OCI-LY3 (cell line): ENCODE results near the gene YPEL3.

Experiments used
- H2AFZ ChIP-seq: fragments of 200-600, 300-600 bp; shearing (Covaris generic); 2 replicates; pipeline ENCODE4 v1.6.0; 2014; ENCODE audit warnings: antibody characterized with exemption, low read depth, low read length
- H3K27ac ChIP-seq: fragments of 200-600, 300-600 bp; sonication (generic); 2 replicates; pipeline ENCODE4 v1.5.1; 2014; ENCODE audit warnings: mild to moderate bottlenecking, low read length, moderate library complexity, mixed read lengths
- H3K27me3 ChIP-seq: fragments of 200-600, 300-600 bp; sonication (generic); 2 replicates; pipeline ENCODE4 v1.6.1; 2014; ENCODE audit warnings: low read depth, low read length, mixed read lengths
- H3K36me3 ChIP-seq: fragments of 200-600, 300-600 bp; sonication (generic); replicated peaks from 2 replicates; pipeline ENCODE3; 2014; ENCODE audit warnings: low read depth, low read length, mixed read lengths
- H3K4me1 ChIP-seq: fragments of 300-600, 200-600 bp; sonication (generic); 2 replicates; pipeline ENCODE4 v1.6.1; 2014; ENCODE audit warnings: low read length, mixed read lengths
- H3K4me2 ChIP-seq: fragments of 200-600, 300-600 bp; sonication (generic); 2 replicates; pipeline ENCODE4 v1.6.1; 2014; ENCODE audit warnings: low read length, mixed read lengths
- H3K4me3 ChIP-seq: fragments of 300-600, 200-600 bp; sonication (generic); 2 replicates; pipeline ENCODE4 v1.5.1; 2014; ENCODE audit warnings: antibody characterized with exemption, mild to moderate bottlenecking, low read length, moderate library complexity
- H3K79me2 ChIP-seq: fragments of 300-600, 200-600 bp; shearing (Covaris generic); 2 replicates; pipeline ENCODE4 v1.6.1; 2014; ENCODE audit warnings: mild to moderate bottlenecking, low read length, mixed read lengths
- H3K9ac ChIP-seq: fragments of 300-600, 200-600 bp; shearing (Covaris generic); 2 replicates; pipeline ENCODE4 v1.6.0; 2014; ENCODE audit warnings: mild to moderate bottlenecking, low read length, moderate library complexity
- H3K9me3 ChIP-seq: fragments of 200-600, 300-600 bp; shearing (Covaris generic); 2 replicates; pipeline ENCODE4 v1.6.1; 2014; ENCODE audit warnings: low read length, mixed read lengths; ENCODE audit not compliant: insufficient read depth
- H4K20me1 ChIP-seq: fragments of 200-600, 300-600 bp; sonication (generic); 2 replicates; pipeline ENCODE4 v1.6.1; 2016; ENCODE audit warnings: low read length, mixed read lengths; ENCODE audit not compliant: insufficient read depth
- CTCF ChIP-seq: fragments of 200-600, 300-600 bp; sonication (generic); IDR thresholded peaks from 2 replicates; pipeline ENCODE4 v1.5.1; 2014; ENCODE audit warnings: antibody characterized with exemption, low read length, low read depth
- EZH2phosphoT487 ChIP-seq: fragments of 200-600 bp; shearing (Covaris generic); IDR thresholded peaks from 2 replicates; pipeline ENCODE4 v1.6.1; 2018; ENCODE audit warnings: antibody characterized with exemption, mixed run types, low read depth

The YPEL3 gene

GRCh38 chr16:30060836-30061554 is 35.0 kb downstream of the YPEL3 start:
- H4K20me1 ChIP-seq, result 0 out of 2 replicates have a peak, but pooled peaks cover 3% of the 10 kb centered on the region
- no peaks in the 10 kb centered on the region for H3K27me3 ChIP-seq
- no peak overlapping the region for H3K9ac ChIP-seq
- H3K27ac ChIP-seq, result no peak overlapping the region
- H3K79me2 ChIP-seq, result peaks cover 24% of the 10 kb centered on the region
- H2AFZ ChIP-seq, result no peak overlapping the region
- peaks cover 8% of the 10 kb centered on the region for H3K4me1 ChIP-seq
- no peak overlapping the region for H3K4me3 ChIP-seq
- H3K9me3 ChIP-seq, result no peaks in the 10 kb centered on the region
- TF ChIP-seq CTCF (no peak), EZH2phosphoT487 (no peak)
- H3K36me3 ChIP-seq, result peaks cover 4% of the 10 kb centered on the region
- H3K4me2 ChIP-seq, result no peak overlapping the region

GRCh38 chr16:30060346-30060745 is 35.7 kb downstream of the YPEL3 start:
- Histone ChIP-seq H3K4me3 (no peak overlapping the region), H3K9me3 (no peaks in the 10 kb centered on the region), H4K20me1 (no peaks in the 10 kb centered on the region), H3K4me1 (peaks cover 8% of the 10 kb centered on the region), H3K79me2 (peaks cover 18% of the 10 kb centered on the region), H3K36me3 (no peaks in the 10 kb centered on the region), H3K27me3 (no peaks in the 10 kb centered on the region), H3K9ac (no peak overlapping the region), H2AFZ (no peak overlapping the region), H3K27ac (no peak overlapping the region), H3K4me2 (no peak overlapping the region)
- TF ChIP-seq CTCF, result no peak
- no peak for TF ChIP-seq EZH2phosphoT487

- no peaks in the 10 kb centered on the region for H3K36me3 ChIP-seq
- TF ChIP-seq EZH2phosphoT487 (no peak), CTCF (peak; percentile 65)
- H3K9ac ChIP-seq, result no peak overlapping the region
- no peak overlapping the region for H2AFZ ChIP-seq
- H3K4me3 ChIP-seq, result no peak overlapping the region
- H3K27me3 ChIP-seq, result no peaks in the 10 kb centered on the region
- H3K4me2 ChIP-seq, result no peak overlapping the region
- H3K4me1 ChIP-seq, result peaks cover 5% of the 10 kb centered on the region
- H3K9me3 ChIP-seq, result no peaks in the 10 kb centered on the region
- no peak overlapping the region for H3K27ac ChIP-seq
- no peaks in the 10 kb centered on the region for H4K20me1 ChIP-seq
- H3K79me2 ChIP-seq, result no peaks in the 10 kb centered on the region
These were observed 41.0 kb downstream of the YPEL3 start for GRCh38 chr16:30054959-30055553.

- Histone ChIP-seq H3K9me3 (no peaks in the 10 kb centered on the region), H3K27ac (no peak overlapping the region), H3K36me3 (no peaks in the 10 kb centered on the region), H3K4me1 (peaks cover 5% of the 10 kb centered on the region), H3K4me2 (no peak overlapping the region), H3K4me3 (no peak overlapping the region), H2AFZ (no peak overlapping the region), H3K27me3 (no peaks in the 10 kb centered on the region), H3K79me2 (no peaks in the 10 kb centered on the region), H3K9ac (no peak overlapping the region), H4K20me1 (no peaks in the 10 kb centered on the region)
- TF ChIP-seq CTCF, result no peak
- TF ChIP-seq EZH2phosphoT487, result no peak
These were observed 41.6 kb downstream of the YPEL3 start for GRCh38 chr16:30054451-30054850.
